HG03558 (cell line): ENCODE measurements around the gene GPBP1.
"Not testable (repeated sequence)": the region's sequence is repeated elsewhere in the genome, so short reads cannot be mapped to it uniquely, and the experiment has no call there.

Source experiments
- ATAC-seq: cut with Tn5 transposase; IDR thresholded peaks from one replicate; pipeline ENCODE4 v1.9.1; 2021; ENCODE audit warnings: moderate number of reproducible peaks; ENCODE audit not compliant: unreplicated experiment; ENCODE audit errors: extremely low read depth

GPBP1 gene

DNA sequence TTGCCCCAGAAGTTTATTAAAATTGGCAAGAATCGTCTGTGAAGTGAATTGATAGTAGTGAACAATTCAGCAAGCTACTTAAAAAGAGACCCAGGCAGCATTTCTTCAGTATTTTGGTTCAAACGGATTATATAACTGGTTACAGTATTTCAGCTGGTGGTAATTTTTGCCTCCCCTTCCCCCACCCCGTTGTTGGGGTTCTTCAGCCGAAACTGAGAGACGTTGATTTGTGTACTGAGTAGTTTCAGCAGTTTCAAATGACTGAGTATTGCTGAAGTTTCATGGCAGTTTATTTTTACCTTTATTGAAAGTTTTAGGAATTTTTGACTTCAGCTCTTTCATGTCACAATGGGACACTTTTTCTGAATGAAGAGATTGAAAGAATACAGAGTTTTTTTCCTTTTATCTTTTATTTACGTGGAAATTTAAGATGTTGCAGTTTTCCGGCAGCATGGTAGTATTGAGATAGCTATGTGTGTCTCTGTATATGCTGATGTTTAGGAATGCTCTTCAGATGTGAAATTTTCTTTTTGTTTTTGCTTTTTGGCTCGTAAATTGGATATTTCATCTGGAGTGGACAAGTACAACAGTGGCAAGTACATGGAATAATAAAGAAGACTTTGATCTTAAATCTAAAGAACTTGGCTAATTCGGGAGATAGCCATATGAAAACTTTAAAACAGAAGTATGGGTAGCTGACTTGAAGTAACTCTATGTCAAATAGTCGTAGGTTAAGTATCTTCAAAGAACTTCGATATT, 1.9 kb downstream of the GPBP1 start:
- ATAC-seq, result no peak

GRCh38 chr5:57176350-57176857, 2.5 kb downstream of the GPBP1 start:
- ATAC-seq, result no peak

- no peak for ATAC-seq
Observed at GRCh38 chr5:57177479-57178156, 3.8 kb downstream of the GPBP1 start.

DNA sequence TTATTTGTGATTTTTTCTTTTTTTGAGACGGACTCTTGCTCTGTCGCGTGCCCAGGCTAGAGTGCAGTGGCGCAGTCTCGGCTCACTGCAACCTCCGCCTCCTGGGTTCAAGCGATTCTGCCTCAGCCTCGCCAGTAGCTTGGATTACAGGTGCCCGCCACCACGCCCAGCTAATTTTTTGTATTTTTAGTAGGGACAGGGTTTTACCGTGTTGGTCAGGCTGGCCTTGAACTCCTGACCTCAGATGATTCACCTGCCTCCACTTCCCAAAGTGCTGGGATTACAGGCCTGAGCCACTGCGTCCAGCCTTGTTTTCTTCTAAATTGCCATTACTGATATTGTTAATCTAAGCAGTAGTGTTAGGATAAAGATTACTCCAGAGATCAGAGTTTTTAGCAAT, 4.4 kb downstream of the GPBP1 start:
- not testable (repeated sequence) for ATAC-seq

DNA sequence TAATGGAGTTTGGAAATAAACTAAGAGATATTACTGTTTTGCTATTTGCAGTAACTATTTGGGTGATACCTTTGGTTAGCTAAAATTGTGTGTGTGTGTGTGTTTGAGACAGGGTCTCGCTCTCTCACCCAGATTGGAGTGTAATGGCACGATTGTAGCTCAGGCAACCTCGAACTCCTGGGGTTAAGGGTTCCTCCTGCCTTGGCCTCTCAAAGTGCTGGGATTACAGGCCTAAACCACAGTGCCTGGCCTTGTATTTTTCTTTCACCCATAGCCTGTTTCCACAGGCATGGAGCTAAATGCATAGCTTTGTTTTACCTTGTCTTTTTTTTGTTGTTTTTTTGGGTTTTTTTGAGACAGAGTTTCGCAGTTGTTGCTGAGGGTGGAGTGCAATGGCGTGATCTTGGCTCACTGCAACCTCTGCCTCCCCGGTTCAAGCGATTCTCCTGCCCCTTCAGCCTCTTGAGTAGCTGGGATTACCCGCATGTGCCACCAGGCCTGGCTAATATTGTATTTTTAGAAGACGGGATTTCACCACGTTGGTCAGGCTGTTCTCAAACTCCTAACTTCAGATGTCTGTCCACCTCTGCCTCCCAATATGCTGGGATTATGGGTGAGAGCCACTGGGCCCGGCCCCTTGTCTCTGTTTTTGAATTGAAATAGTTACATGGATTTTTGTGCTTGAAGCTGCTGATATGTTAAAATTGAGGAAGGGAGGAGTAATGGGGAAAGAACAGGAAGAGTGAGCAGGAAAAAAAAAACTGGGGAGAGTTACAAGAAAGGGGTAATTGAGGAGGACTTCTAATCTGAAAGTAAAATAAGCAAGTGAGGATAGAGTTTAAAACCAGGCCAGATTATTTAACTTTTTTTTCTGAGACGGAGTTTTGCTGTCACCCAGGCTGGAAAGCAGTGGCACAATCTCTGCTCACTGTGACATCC, 5.7 kb downstream of the GPBP1 start:
- no peak for ATAC-seq

DNA sequence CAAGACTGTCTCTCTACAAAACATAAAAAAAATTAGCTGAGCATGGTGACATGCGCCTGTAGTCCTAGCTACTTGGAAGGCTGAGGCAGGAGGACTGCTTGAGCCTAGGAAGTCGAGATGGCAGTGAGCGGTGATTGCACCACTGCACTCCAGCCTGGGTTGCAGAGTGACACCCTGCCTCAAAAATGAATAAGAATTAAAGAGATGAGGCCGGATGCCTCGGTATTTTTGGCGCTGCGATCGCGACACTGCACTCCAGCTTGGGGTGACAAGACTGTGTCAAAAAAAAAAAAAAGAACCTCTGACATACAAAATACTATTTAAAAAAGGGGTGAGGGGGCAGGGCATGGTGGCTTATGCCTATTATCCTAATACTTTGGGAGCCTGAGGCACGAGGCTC, 7.3 kb downstream of the GPBP1 start:
- ATAC-seq, result no peak

GRCh38 chr5:57184322-57184721, 10.5 kb downstream of the GPBP1 start:
- no peak for ATAC-seq

GRCh38 chr5:57185313-57185712, 11.5 kb downstream of the GPBP1 start:
- ATAC-seq, result no peak

GRCh38 chr5:57186194-57186593, 12.3 kb downstream of the GPBP1 start:
- ATAC-seq, result no peak

DNA sequence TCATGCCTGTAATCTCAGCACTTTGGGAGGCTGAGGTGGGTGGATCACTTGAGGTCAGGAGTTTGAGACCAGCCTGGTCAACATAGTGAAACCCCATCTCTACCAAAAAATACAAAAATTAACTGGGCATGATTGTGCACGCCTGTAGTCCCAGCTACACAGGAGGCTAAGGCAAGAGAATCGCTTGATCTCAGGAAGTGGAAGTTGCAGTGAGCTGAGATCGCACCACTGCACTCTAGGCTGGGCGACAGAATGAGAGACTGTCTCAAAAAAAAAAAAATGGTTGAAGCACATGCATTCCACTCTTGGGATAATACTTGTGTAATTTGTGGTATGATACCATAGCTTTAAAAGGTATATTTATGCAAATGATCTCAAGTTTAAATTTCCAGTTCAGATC, 14.1 kb downstream of the GPBP1 start:
- ATAC-seq, result not testable (repeated sequence)

- ATAC-seq, result no peak
Observed at GRCh38 chr5:57189515-57189914, 15.7 kb downstream of the GPBP1 start.

DNA sequence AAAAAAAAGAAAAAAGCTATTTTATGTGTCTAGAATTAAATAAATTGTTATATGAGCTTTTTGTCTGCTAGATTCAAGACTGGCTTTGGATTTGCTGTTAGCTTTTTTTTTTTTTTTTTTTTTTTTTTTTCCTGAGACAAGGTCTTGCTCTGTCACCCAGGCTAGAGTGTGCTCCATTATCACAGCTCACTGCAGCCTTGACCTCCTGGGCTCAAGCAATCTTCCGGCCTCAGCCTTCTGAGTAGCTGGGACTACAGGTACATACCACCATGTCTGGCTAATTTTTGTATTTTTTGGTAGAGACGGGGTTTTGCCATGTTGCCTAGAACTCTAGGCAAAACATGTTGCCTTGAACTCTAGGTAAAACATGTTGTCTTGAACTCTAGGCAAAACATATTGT, 16.7 kb downstream of the GPBP1 start:
- no peak for ATAC-seq

GRCh38 chr5:57191163-57191562, 17.3 kb downstream of the GPBP1 start:
- ATAC-seq, result no peak

GRCh38 chr5:57191986-57192385, 18.1 kb downstream of the GPBP1 start:
- no peak for ATAC-seq

- ATAC-seq, result not testable (repeated sequence)
Observed at GRCh38 chr5:57192832-57193231, 19.0 kb downstream of the GPBP1 start.

DNA sequence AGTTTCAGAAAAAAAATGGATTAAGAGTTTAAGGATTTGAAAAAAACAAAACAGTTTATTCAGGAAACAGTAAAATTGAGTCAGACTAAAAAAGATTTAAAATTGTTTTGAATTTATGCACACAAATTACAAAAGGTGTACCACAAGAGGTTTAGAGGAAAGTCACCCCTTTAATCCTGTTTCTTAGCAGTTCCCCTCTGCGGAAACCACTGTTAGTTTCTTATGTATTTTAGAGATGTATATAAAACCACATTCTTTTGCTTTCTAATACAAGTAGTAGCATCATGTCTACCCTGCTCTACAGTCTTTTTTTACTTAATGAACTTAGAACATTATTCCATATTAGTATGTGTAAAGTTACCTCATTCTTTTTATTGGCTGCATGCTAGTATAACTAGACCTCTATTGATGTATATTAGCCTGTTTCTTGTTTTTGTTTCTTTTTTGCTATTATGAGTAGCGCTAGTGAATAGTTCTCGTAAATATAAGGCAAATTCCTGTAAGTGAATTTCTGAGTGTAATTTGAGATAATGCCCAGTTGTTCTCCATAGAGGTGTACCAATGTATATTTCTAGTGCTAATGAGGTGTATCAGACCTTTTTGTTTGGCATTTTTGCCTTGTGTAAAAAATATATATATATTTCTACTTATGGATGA, 20.0 kb downstream of the GPBP1 start:
- no peak for ATAC-seq

DNA sequence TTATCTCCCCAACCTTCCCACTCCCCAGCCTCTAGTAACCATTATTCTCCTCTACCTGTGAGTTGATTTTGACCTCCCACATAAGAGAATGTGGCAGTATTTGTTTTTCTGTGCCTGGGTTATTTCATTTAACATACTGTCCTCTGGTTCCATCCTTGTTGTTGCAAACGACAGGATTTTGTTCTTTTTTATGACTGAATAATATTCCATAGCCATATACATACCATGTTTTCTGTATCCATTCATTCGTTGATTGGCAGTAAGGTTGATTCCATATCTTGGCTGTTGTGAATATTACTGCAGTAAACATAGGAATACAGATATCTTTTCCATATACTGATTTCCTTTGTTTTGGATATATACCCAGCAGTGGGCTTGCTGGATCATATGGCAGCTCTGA, 20.8 kb downstream of the GPBP1 start:
- no peak for ATAC-seq

DNA sequence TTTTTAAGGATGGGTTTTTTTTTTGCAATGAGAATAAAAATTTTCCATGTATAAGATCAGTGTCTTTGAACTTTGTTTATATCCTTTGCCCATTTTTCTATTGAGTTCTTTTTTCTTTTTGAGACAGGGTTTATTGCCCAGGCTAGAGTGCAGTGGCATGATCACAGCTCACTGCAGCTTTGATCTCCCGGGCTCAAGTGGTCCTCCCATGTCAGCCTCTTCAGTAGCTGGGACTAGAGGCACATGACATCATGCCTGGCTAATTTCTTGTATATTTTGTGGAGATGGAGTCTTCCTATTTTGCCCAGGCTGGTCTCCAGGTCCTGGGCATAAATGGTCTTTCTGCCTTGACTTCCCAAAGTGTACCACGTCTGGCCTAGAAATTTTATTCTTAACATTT, 21.2 kb downstream of the GPBP1 start:
- ATAC-seq, result no peak

DNA sequence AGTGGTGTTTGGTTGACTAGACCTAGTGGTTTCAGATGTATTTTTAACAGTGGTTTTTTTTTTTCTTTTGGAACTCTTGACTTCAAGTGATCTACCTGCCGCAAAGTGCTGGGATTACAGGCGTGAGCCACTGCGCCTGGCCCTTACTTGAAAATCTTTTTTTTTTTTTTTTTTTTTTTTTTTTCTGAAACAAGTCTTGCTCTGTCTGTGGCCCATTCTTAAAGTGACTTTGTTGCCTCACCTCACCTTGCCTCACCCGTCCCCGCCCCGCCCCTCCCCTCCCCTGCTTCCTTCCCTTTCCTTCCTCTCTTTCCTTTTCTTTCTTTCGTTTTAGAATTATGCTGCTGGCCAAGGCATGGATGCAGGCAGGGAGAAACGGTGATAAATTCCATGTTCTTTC, 26.0 kb downstream of the GPBP1 start:
- ATAC-seq, result no peak

- ATAC-seq, result no peak
Observed at GRCh38 chr5:57202811-57203210, 29.0 kb downstream of the GPBP1 start.
